NCI-H2227 treated with DMSO at 0.1 percent for 48 hours (cell line): ENCODE data around the gene RHBDL1.

ENCODE experiments used
- DNase-seq: peaks from one replicate; lab custom pipeline; 2025; lab: John Stamatoyannopoulos, UW

RHBDL1 gene

DNA sequence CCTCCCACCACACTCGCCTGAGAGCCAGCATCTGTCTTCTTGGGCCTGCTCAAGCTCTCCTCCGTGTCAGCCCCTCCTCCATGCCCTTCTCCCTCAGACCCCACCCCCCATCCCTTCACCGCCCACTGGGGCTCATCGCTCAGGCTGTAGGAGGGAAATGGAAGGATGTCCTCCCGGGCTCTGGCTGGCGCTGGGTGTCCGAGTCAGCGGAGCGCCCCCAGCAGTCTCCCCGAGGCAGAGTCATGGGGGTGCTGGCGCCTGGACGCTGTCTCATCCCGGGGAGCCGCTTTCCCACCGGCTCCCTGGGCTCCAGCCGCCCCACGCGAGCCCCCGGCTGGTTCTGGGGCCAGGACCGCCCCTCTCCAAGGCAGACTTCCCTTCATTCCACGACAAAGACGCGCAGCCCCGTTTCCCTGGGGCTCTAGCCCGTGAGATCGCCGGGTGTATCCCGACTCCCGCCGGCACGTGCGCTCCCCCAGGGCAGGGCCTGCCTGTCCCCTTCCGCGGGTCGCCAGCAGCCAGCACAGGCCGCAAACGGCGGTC lies 45.0 kb downstream of the RHBDL1 start:
- DNase-seq: peak; percentile 87

GRCh38 chr16:720990-721764 lies 45.7 kb downstream of the RHBDL1 start, which contains the start of gene ANTKMT:
ANTKMT (plus strand) TSS chr16:721146; CDS start chr16:721275, 129 bp downstream.
- DNase-seq: peak; percentile 82

- DNase-seq: no peak
Observed at GRCh38 chr16:721765-722540, 46.5 kb downstream of the RHBDL1 start.

GRCh38 chr16:722835-723633 lies 47.6 kb downstream of the RHBDL1 start:
- DNase-seq: no peak

GRCh38 chr16:723695-724094 lies 48.2 kb downstream of the RHBDL1 start:
- no peak for DNase-seq

GRCh38 chr16:724188-725040 lies 48.9 kb downstream of the RHBDL1 start:
- DNase-seq: no peak

- no peak for DNase-seq
Observed at GRCh38 chr16:725041-725376, 49.5 kb downstream of the RHBDL1 start.

DNA sequence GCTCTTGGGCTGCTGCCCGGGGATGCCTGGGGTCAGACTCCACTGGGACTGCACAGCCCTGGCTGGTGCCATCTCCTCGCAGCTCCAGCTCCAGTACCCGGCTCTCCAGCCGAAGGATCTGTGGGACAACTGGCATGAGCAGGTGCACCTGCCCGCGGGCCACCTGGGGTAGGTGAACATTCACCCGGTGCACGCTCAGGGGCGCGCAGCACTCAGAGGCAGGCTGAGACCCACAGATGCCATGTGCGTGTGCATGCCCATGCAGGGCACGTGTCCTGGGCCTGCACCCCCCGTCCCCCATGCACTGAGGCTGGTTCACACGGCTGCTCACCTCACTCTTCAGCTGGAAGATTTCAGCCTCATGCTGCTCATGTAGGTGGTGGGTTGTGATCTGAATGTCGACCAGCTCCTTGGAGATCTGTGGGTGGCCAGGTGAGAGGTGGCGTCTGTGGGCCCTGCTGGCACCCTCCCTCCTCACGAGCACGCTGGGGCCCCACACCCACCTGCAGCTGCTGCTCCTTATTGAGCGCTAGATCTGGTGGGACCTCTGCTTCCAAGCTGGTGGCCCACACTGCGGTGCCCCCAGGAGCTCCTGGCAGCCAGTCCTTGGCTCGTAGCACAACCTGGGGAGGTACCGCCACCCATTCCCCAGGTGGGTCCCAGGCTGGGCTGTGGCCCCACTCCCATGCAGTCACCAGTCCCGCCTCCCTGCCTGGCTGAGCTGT lies 50.2 kb downstream of the RHBDL1 start:
- DNase-seq: no peak

DNA sequence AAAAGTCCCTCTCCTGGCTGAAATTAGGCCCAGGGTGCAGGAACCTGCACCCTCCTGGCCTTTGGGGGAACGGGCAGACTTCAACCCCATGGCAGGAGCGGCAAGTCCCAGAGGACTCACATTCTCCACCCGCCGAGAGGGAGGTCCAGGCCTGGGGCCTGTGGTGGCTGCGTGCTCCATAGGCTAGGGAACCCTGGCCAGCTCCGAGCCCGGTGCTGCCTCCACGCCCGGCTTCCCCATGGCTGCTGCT lies 50.6 kb downstream of the RHBDL1 start:
- DNase-seq: no peak

DNA sequence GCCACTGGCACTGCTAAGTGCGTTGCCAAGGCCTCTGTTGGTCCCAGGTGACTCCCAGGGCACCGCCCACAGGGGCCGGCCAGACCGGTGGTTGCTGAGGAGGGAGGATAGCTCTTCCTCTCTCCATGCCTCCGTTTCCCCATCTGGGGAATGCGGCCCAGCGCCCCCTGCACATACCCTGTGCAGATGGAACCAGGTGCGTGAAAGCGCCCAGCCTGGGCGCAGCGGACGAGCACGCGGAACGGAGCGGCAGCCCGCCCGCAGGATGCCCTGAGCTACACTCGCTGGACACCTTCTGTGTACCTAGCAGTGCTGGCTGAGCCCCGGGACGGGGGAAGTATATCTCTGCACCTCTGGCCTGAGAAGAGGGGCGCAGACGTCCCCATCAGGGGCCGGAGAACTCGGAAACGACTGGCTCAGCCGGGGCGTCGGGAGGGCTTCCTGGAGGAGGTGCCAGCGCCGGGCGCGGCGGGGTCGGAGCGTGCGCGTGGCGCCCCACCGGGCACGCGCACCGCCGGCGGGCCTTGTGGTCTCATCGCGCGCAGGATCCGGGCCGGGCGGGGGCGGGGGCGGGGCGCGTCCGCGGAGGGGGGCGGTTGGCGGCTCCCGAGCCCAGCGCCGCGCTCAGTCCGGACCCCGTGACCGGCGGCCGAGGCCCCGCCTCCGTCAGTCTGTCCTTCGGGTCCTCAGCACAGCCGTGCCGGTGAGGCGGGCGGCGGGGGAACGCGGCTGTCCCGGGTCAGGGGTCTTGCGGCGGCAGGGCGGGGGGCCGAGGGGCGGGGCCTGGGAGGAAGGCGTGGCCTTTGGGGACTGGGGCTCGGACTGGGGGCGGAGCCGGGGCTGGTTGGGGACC lies 51.2 kb downstream of the RHBDL1 start, which contains the start of the genes CCDC78 and HAGHL:
CCDC78 (minus strand) TSS at position 6 of the 853 bp plus-strand sequence. CDS start 76 bp downstream, outside the sequence.
HAGHL (plus strand) TSS at position 669 of the 853 bp plus-strand sequence. CDS start 404 bp downstream, outside the sequence.
- DNase-seq: peak; percentile 70

GRCh38 chr16:727291-727977 lies 52.0 kb downstream of the RHBDL1 start:
- no peak for DNase-seq
